Measurements from ENCODE around the gene RAB31.

DNA sequence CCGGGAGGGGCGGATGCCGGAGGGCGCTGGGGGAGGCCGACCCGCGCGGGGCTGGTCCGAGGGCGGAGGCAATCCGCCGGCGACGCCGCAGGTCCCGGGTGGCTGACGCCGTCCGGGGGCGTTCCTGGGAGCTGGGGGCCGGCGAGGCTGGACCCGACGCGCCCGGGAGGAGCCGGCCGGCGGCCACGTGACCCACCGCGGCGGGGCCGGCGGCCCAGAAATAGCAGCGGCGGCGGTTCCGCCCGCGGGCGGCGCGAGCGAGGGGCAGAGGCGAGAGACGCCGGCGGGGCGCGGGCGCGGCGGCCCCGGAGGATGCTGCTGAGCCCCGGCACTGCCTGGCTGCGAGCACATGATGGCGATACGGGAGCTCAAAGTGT, at the start of gene RAB31:
- TF ChIP-seq, protein P1, sequence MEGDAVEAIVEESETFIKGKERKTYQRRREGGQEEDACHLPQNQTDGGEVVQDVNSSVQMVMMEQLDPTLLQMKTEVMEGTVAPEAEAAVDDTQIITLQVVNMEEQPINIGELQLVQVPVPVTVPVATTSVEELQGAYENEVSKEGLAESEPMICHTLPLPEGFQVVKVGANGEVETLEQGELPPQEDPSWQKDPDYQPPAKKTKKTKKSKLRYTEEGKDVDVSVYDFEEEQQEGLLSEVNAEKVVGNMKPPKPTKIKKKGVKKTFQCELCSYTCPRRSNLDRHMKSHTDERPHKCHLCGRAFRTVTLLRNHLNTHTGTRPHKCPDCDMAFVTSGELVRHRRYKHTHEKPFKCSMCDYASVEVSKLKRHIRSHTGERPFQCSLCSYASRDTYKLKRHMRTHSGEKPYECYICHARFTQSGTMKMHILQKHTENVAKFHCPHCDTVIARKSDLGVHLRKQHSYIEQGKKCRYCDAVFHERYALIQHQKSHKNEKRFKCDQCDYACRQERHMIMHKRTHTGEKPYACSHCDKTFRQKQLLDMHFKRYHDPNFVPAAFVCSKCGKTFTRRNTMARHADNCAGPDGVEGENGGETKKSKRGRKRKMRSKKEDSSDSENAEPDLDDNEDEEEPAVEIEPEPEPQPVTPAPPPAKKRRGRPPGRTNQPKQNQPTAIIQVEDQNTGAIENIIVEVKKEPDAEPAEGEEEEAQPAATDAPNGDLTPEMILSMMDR (IDR thresholded peaks at IDR 0.05): no peak
- TF ChIP-seq POLR2A (IDR thresholded peaks at IDR 0.05): no peak

Measured in testis (tissue), 2 donors.